Measurements from ENCODE around the gene ERMARD.

Gene ERMARD

GRCh38 chr6:169825558-169826225 is 74.3 kb downstream of the ERMARD start:
- no peak for DNase-seq (ENCODE audit: low read depth)

GRCh38 chr6:169826697-169827096 is 75.3 kb downstream of the ERMARD start:
- no peak for DNase-seq (ENCODE audit: low read depth)

DNA sequence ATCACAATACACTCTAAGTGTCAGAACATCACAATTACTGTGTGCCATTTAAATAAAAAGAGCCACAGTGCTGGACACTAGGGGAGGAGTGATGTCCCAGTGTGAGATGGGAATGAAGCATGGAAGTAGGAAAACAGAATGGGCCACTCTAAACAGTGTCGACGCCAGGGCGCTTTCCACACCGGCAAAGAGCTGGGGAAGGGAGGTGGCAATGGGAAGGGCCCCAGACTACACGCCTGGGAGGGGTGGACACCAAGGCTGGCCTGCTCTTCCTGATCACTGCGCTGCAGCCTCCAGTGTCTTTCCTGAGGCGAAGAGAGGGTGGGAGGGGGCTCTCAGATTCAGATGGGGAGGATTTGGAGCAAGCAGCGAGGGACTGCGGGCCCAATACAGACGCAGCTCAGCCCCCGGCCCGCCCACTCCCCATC is 75.9 kb downstream of the ERMARD start:
- DNase-seq (ENCODE audit: low read depth) = no peak

DNA sequence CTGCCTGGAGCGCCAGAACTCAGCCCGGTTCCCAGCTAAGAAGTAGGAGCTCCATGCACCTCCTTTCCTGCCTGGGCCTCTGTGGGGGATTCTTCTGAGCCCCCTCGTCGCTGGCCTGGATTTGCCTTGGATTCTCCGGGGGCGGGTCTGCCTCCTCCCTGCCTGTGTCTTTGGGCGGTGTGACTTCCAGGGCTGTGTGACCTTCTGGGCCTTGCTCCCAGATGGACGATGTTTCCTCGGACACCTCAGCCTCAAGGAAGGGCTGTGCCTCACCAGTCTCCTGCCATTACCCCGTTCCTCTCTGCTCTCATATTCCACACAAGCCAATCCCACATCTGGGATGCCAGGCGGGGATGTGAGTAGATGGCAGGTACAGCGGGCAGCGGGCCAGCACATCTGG is 76.8 kb downstream of the ERMARD start:
- no peak for DNase-seq (ENCODE audit: low read depth)

- DNase-seq (ENCODE audit: low read depth) = no peak
Measured at GRCh38 chr6:169829786-169830185, 78.4 kb downstream of the ERMARD start.

DNA sequence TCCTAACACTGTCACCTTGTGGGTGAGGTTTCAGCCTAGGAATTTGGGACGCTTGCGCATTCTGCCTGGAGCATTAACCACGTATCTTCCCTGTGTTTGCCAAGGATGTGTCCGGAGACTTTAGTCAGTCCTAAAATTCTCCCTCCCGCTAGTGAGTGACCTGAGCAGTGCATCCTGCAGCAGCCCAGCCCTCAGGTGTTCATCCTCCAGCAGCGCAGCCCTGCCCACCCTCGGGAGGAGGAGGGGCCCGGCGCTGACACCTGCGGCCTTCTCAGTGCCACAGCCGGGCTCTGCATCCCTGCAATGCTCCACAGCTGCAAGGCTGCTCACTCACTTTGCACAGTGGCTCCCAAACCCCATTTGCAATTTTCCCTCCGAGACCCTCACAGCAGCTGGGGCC is 79.5 kb downstream of the ERMARD start:
- no peak for DNase-seq (ENCODE audit: low read depth)
